ENCODE data around the gene PELO.
"Not testable (repeated sequence)": the region's sequence is repeated elsewhere in the genome, so short reads cannot be mapped to it uniquely, and the experiment has no call there.

PELO gene

GRCh38 chr5:52802272-52802973, 14.7 kb downstream of the PELO start:
- no peak for DNase-seq

GRCh38 chr5:52802974-52803336, 15.2 kb downstream of the PELO start:
- DNase-seq: no peak

GRCh38 chr5:52804387-52804791, 16.7 kb downstream of the PELO start:
- DNase-seq: no peak

- DNase-seq: no peak
Measured at GRCh38 chr5:52804981-52805380, 17.3 kb downstream of the PELO start.

- DNase-seq: no peak
Measured at GRCh38 chr5:52805615-52806014, 17.9 kb downstream of the PELO start.

- DNase-seq: no peak
Measured at GRCh38 chr5:52807037-52807436, 19.3 kb downstream of the PELO start.

- no peak for DNase-seq
Measured at GRCh38 chr5:52807723-52808122, 20.0 kb downstream of the PELO start.

- DNase-seq: no peak
Measured at GRCh38 chr5:52808316-52808901, 20.7 kb downstream of the PELO start.

GRCh38 chr5:52809884-52810283, 22.2 kb downstream of the PELO start:
- no peak for DNase-seq

- no peak for DNase-seq
Measured at GRCh38 chr5:52810426-52810825, 22.7 kb downstream of the PELO start.

- no peak for DNase-seq
Measured at GRCh38 chr5:52811067-52811749, 23.5 kb downstream of the PELO start.

GRCh38 chr5:52814352-52815148, 26.8 kb downstream of the PELO start:
- DNase-seq: no peak

- DNase-seq: no peak
Measured at GRCh38 chr5:52817818-52818217, 30.1 kb downstream of the PELO start.

GRCh38 chr5:52818360-52818759, 30.6 kb downstream of the PELO start:
- DNase-seq: no peak

GRCh38 chr5:52818807-52819206, 31.1 kb downstream of the PELO start:
- not testable (repeated sequence) for DNase-seq

- DNase-seq: no peak
Measured at GRCh38 chr5:52821901-52822300, 34.2 kb downstream of the PELO start.

- no peak for DNase-seq
Measured at GRCh38 chr5:52822437-52822836, 34.7 kb downstream of the PELO start.

- no peak for DNase-seq
Measured at GRCh38 chr5:52824827-52825226, 37.1 kb downstream of the PELO start.

GRCh38 chr5:52825826-52826225, 38.1 kb downstream of the PELO start:
- DNase-seq: no peak

- no peak for DNase-seq
Measured at GRCh38 chr5:52827815-52828214, 40.1 kb downstream of the PELO start.

- DNase-seq: no peak
Measured at GRCh38 chr5:52829664-52830063, 41.9 kb downstream of the PELO start.

GRCh38 chr5:52830650-52831049, 42.9 kb downstream of the PELO start:
- DNase-seq: no peak

GRCh38 chr5:52831786-52832511, 44.2 kb downstream of the PELO start:
- no peak for DNase-seq
